Esophagus muscularis mucosa (tissue), 4 donors: ENCODE results near the gene PKMYT1. TPM values are rescaled to one million over a fixed set of nuclear protein-coding genes. Genes with fewer than 3 reads are reported as not detected.

ENCODE experiments used
- DNase-seq: peaks from one replicate; pipeline ENCODE4 v3.0.0-alpha.2; 2017; ENCODE audit errors: extremely low spot score
- H3K27ac ChIP-seq, 4 donors: fragments of 200-600 bp; sonication (generic); replicated peaks in 1 of 4; 1 replicate in 3 of 4; 2 replicates in 1 of 4; pipeline ENCODE4 v1.5.1; 2016 to 2019; ENCODE audit warnings: mild to moderate bottlenecking in 1 of 4
- H3K27me3 ChIP-seq, 4 donors: fragments of 200-600 bp; sonication (generic); one replicate each; pipeline versions ENCODE4 v1.5.1 to v1.6.0; 2016 to 2019
- H3K36me3 ChIP-seq, 4 donors: fragments of 200-600 bp; sonication (generic); one replicate each; pipeline ENCODE4 v1.5.1; 2016 to 2019
- H3K4me1 ChIP-seq, 4 donors: fragments of 200-600 bp; sonication (generic); one replicate each; pipeline ENCODE4 v1.5.1; 2016 to 2019
- H3K4me3 ChIP-seq, 4 donors: fragments of 200-600 bp; sonication (generic); 1 replicate in 2 of 4; 2 replicates in 2 of 4; pipeline ENCODE4 v1.5.1; 2016 to 2019; ENCODE audit warnings: mild to moderate bottlenecking in 4 of 4, moderate library complexity in 1 of 4
- H3K9me3 ChIP-seq, 4 donors: fragments of 200-600 bp; sonication (generic); 1 replicate in 3 of 4; 2 replicates in 1 of 4; pipeline ENCODE4 v1.5.1; 2016 to 2019
- CTCF ChIP-seq, 3 experiments: fragments of 200-600 bp in 2 of 3; fragments of 450-650 bp in 1 of 3; sonication (generic) in 2 of 3; IDR thresholded peaks; one replicate each; pipeline ENCODE4 v1.5.1; 2017 to 2019; ENCODE audit warnings: antibody characterized with exemption in 3 of 3, mild to moderate bottlenecking in 2 of 3, moderate library complexity in 1 of 3
- EP300 ChIP-seq: sonication (generic); formaldehyde crosslinking; IDR thresholded peaks from one replicate; pipeline ENCODE4 v1.6.1; 2017; ENCODE audit warnings: antibody characterized with exemption
- POLR2A ChIP-seq: fragments of 450-650 bp; IDR thresholded peaks from one replicate; pipeline ENCODE4 v1.6.1; 2017; ENCODE audit warnings: antibody characterized with exemption, moderate library complexity, mild to moderate bottlenecking, low read depth
- POLR2AphosphoS5 ChIP-seq, 2 donors: sonication (generic); formaldehyde crosslinking; IDR thresholded peaks; one replicate each; pipeline ENCODE4 v1.6.1; 2017; ENCODE audit warnings: antibody characterized with exemption in 2 of 2
- WGBS: methylation state at CpG from one replicate; pipeline ENCODE4 v1.1.5; 2018; 5-methylcytosine and 5-hydroxymethylcytosine counted together
- intact Hi-C: fragments of 100-400 bp; cut with DNase I; formaldehyde crosslinking; loops from one replicate; pipeline ENCODE4 v1.15.1; 2023
- total RNA-seq, 4 donors: library from RNA; depleted of rRNA; stranded (reverse); fragments of >200 nt; gene quantifications; one replicate each; pipeline versions ENCODE4 v1.1.0 to v1.2.1, GENCODE V29; 2016

PKMYT1 gene
- total RNA-seq, 4 donors from 2014 or later: 0.57 to 2.5 TPM; not detected in 2

- H3K4me3 ChIP-seq: no peak overlapping the region
- no peak overlapping the region for H3K27ac ChIP-seq
- intact Hi-C loops: no loop called here
- H3K36me3 ChIP-seq: no peaks in the 10 kb centered on the region
- H3K9me3 ChIP-seq: no peaks in the 10 kb centered on the region
- TF ChIP-seq CTCF (IDR thresholded peaks at IDR 0.05) (no peak), EP300 (no peak), POLR2AphosphoS5 (IDR thresholded peaks at IDR 0.05) (no peak), POLR2A (no peak)
- no peak for DNase-seq
- H3K27me3 ChIP-seq: peaks cover 0 to 56% (median 0%) of the 10 kb centered on the region in 4 donors
- H3K4me1 ChIP-seq: no peaks in the 10 kb centered on the region
- WGBS: 87% methylated on average over 8 of the region's 12 CpGs
Observed at GRCh38 chr16:2991566-2992261, 11.5 kb upstream of the PKMYT1 start.

- Histone ChIP-seq H3K4me3 (no peak overlapping the region), H3K27me3 (peaks cover 0 to 49% (median 0%) of the 10 kb centered on the region in 4 donors), H3K27ac (no peak overlapping the region), H3K36me3 (no peaks in the 10 kb centered on the region), H3K4me1 (peaks cover 0 to 4% (median 1%) of the 10 kb centered on the region in 4 donors), H3K9me3 (no peaks in the 10 kb centered on the region)
- no peak for DNase-seq
- intact Hi-C loops: no loop called here
- 82% methylated on average over 5 of the region's 10 CpGs for WGBS
- TF ChIP-seq POLR2A (no peak), EP300 (no peak), CTCF (IDR thresholded peaks at IDR 0.05) (no peak), POLR2AphosphoS5 (IDR thresholded peaks at IDR 0.05) (no peak)
Observed at GRCh38 chr16:2990891-2991290, 10.6 kb upstream of the PKMYT1 start.

GRCh38 chr16:2988590-2989099, 8.4 kb upstream of the PKMYT1 start:
- H3K36me3 ChIP-seq: no peaks in the 10 kb centered on the region
- peaks cover 0 to 42% (median 0%) of the 10 kb centered on the region in 4 donors for H3K27me3 ChIP-seq
- no peaks in the 10 kb centered on the region for H3K9me3 ChIP-seq
- TF ChIP-seq EP300 (no peak), POLR2A (no peak), CTCF (IDR thresholded peaks at IDR 0.05) (no peak), POLR2AphosphoS5 (IDR thresholded peaks at IDR 0.05) (no peak)
- 69% methylated on average over 5 of the region's 8 CpGs for WGBS
- H3K4me3 ChIP-seq: no peak overlapping the region
- DNase-seq: no peak
- intact Hi-C loops: no loop called here
- H3K4me1 ChIP-seq: peaks cover 5 to 18% (median 13%) of the 10 kb centered on the region in 4 donors
- H3K27ac ChIP-seq: no peak overlapping the region

GRCh38 chr16:2987833-2988232, 7.6 kb upstream of the PKMYT1 start:
- 65% methylated on average over 4 of the region's 8 CpGs for WGBS
- intact Hi-C loops: no loop called here
- Histone ChIP-seq H3K4me3 (no peak overlapping the region), H3K27me3 (peaks cover 0 to 42% (median 0%) of the 10 kb centered on the region in 4 donors), H3K9me3 (no peaks in the 10 kb centered on the region), H3K36me3 (no peaks in the 10 kb centered on the region), H3K27ac (no peak overlapping the region), H3K4me1 (peaks cover 11 to 25% (median 16%) of the 10 kb centered on the region in 4 donors)
- DNase-seq: no peak
- TF ChIP-seq POLR2AphosphoS5 (IDR thresholded peaks at IDR 0.05): no peak
- no peak for TF ChIP-seq CTCF (IDR thresholded peaks at IDR 0.05)
- TF ChIP-seq EP300: no peak
- no peak for TF ChIP-seq POLR2A
